Stimulated activated CD8-positive, alpha-beta memory T cell treated with anti-CD3 and anti-CD28 coated beads, Interleukin-12 subunit alpha, Interleukin-12 subunit beta, amount 100 ng/mL, for 1 hour (primary cell): ENCODE measurements around the gene SYNE3.

Source experiments
- DNase-seq: peaks from one replicate; pipeline ENCODE4 v3.0.0-alpha.2; 2020; ENCODE audit warnings: low read depth

SYNE3 gene

GRCh38 chr14:95474941-95475340 lies 41.5 kb downstream of the SYNE3 start:
- no peak for DNase-seq

- DNase-seq = no peak
Measured at GRCh38 chr14:95474486-95474885, 42.0 kb downstream of the SYNE3 start.

GRCh38 chr14:95472819-95473251 lies 43.6 kb downstream of the SYNE3 start:
- no peak for DNase-seq

- no peak for DNase-seq
Measured at GRCh38 chr14:95471476-95471875, 45.0 kb downstream of the SYNE3 start.

GRCh38 chr14:95471016-95471415 lies 45.4 kb downstream of the SYNE3 start:
- DNase-seq = no peak

- DNase-seq = no peak
Measured at GRCh38 chr14:95469134-95469481, 47.3 kb downstream of the SYNE3 start.

- no peak for DNase-seq
Measured at GRCh38 chr14:95468448-95469133, 47.9 kb downstream of the SYNE3 start.

GRCh38 chr14:95467657-95468056 lies 48.8 kb downstream of the SYNE3 start:
- no peak for DNase-seq

- no peak for DNase-seq
Measured at GRCh38 chr14:95467232-95467631, 49.2 kb downstream of the SYNE3 start.
